Activated CD8-positive, alpha-beta memory T cell treated with anti-CD3 and anti-CD28 coated beads, Interleukin-2, amount 50 U/mL, for 1 hour (primary cell): ENCODE data around the gene TDRD10.
"Not testable (repeated sequence)": the region's sequence is repeated elsewhere in the genome, so short reads cannot be mapped to it uniquely, and the experiment has no call there.

Experiments
- DNase-seq: peaks from one replicate; pipeline ENCODE4 v3.0.0-alpha.2; 2020; ENCODE audit errors: extremely low read depth

TDRD10 gene

GRCh38 chr1:154479764-154480421, 22.1 kb upstream of the TDRD10 start:
- DNase-seq: no peak

DNA sequence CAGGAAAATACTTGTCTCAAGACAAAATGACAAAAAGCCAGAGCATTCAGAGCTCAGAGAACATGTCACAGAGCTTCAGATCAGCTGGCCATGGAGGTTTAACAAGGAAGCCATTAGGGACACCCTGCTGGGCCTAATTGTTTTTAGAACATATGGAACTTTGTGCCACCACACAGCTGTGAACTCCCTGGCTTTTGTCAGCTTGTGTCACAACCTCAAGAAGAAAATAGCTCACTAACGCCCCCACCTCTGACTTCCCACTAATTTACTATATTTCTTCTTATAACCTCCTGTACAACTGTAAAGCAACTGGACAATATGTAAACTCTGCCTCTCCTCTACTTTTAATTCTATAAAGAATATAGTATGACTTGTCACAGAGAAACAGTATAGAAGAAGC, 21.0 kb upstream of the TDRD10 start:
- DNase-seq: no peak

GRCh38 chr1:154483941-154484803, 17.8 kb upstream of the TDRD10 start:
- DNase-seq: no peak

GRCh38 chr1:154485106-154485505, 16.9 kb upstream of the TDRD10 start:
- no peak for DNase-seq

DNA sequence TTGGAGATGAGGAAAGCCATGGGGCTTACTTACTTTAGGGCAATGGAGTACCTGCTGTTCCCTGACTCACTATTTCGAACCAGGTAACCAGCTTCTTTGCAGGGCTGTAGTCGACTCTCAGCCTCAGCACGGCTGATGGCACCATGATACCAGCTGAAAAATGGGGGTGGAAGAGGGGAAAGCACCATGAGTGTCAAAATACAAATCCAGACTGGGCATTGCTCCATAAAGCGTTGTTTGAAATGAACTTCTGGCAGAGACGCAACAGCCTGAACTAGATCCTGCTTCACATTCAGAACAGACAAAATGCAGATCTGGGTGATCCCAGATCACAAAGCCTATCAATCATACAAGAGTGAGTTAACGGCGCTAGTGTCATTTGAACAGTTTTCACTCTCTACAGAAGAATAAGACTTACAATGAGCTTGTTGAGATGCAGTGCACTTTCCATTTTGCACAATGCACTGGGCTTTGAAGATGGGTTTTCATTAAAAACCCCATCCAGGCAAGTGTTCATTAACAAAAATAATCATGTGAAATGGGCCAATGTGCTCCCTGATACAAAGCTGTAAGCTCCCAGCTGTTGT, 16.0 kb upstream of the TDRD10 start:
- DNase-seq: no peak

DNA sequence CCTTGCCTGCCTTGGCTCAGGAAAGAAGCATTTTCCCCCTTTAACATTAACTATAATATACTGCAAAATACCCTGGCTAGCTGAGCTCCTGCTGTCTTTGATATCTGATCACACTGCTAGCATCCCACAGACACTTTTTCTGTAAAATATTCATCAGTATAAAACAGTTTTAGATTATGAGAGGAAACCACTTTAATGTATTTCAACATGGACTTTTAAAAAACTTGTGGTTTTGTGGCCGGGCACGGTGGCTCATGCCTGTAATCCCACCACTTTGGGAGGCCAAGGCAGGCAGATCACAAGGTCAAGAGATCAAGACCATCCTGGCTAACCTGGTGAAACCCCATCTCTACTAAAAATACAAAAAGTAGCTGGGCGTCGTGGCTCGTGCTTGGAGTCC, 15.3 kb upstream of the TDRD10 start:
- not testable (repeated sequence) for DNase-seq

DNA sequence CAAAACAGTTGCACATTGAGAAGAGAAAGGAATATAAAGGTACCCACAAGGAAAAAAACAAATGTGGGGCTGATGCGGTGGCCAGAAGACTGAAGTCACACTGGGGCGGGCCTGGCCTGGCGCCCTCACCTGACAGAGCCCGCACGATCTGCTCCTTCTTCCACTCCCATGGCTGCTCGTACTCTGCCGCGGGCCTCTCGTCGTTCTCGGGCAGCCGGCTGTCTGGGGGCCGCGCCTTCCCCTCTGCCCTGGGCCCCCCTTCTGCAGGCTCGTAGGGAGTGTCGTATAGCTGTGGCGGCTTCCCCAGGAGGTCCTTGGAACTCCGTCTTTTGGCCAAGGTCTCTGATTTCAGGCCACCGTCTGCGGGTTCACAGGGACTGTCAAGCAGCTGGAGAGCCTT, 13.1 kb upstream of the TDRD10 start:
- no peak for DNase-seq

DNA sequence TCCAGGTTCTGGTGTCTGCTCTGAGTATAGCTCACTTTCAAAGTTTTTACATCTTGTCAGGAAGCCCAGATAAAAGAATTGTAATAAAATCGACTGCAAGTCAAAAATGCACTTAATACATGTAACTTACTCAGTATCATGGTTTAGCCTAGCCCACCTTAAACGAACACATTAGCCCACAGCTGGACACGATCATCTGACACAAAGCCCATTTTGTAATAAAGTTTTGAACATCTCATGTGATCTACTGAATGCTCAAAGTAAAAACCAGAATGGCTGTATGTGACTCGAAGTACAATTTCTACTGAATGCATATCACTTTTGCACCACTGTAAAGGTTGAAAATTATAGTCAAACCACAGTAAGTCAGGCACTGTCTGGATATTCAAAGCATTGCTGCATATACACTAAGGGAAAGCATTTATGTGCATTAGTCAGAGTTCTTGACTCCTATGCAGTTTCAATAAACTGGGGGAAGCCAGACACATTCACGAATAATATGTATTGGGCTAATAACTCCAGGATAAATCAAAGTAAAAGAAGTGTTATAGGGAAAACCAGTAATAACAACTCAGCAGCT, 12.2 kb upstream of the TDRD10 start:
- no peak for DNase-seq

DNA sequence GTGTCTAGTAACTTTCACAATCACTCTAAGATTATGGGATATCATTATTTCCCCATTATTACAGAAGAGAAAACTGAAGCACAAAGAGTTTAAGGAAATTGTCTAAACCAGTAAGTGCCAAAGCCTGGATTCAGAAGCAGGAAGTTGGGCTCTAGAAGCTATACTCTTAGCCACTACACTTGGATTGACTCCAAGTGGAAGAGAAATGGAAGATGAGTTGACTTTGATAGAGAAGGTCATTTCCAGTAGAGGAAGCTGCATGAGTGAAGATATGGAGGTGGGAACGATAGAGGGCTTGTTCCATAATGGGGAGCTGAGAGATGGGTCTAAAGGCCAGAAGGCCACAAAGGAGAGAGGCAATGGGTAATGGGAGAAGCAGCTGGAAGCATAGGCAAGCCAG, 11.7 kb upstream of the TDRD10 start:
- no peak for DNase-seq

GRCh38 chr1:154492115-154492514, 9.9 kb upstream of the TDRD10 start:
- DNase-seq: no peak

DNA sequence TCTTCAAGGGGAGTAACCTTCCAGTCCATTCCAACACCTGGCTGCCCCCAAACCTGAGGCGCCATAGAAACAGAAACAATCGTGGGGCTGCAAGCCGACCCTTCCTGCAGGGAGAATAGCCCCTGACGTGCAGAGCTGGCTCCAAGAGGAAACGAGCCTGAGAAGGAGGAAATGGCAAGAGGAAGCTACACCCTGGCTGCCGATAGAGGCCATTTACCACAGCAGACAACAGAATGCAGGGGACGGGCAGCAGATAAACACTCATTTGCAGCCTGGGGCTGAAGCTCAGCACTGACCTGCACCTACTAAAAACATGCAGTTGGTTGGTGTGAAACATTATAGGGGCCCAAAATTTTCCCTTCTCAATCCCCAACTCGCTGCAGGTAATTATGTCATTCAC, 8.7 kb upstream of the TDRD10 start:
- no peak for DNase-seq

GRCh38 chr1:154495496-154496273, 6.3 kb upstream of the TDRD10 start:
- no peak for DNase-seq

GRCh38 chr1:154496383-154496782, 5.6 kb upstream of the TDRD10 start:
- DNase-seq: no peak

- no peak for DNase-seq
These were observed 4.8 kb upstream of the TDRD10 start for GRCh38 chr1:154497026-154497806.

- DNase-seq: no peak
These were observed 2.6 kb upstream of the TDRD10 start for GRCh38 chr1:154499446-154499845.

DNA sequence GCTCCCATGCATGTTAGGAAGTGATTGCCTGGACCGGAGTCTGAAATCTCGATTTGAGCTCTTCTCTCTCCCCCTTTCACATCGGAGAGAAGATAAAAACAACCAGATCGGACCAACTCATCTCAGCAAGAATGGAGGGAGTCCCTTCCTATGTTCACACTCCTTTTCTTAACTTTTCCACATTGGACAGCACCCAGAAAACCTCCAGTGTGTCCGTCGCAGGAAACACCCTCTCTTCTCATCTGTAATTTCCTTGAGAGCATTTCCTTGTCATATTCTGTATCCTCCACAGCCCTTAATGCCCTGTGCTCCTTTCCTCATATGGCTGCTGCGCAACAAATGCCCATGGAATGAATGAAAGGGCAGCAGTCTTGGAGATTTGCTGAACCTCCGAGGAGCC, 1.5 kb upstream of the TDRD10 start:
- DNase-seq: no peak

DNA sequence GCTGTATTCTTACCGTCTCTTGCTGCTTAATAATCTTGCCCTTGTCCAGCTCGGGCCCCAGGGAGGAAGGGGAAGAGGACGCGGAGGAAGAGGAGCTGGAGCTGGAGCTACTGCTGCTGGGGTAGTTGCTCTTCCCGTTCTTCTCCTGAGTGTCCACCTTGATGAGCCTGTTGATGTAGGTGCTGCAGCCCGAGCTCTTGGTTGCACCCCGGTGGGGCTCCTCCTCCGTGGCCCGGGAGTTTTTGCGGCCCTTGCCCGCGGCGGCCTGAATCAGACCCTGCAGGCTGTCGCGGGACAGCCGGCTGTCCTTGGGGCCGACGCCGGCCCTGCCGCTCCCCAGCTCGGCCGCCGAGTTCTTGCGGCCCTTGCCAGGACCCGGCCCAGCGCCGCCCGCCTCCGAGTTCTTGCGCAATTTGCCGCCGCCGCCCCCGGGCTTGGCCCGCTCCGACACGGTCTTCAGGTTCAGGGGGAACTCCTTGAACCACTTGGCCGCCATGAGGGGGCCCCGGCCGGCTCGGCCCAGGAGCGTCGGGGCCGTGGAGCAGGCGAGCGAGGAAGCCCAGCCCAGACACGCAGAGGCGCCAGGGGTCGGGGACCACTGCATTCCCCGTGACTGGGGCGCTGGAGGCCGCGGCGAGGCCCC, 475 bp upstream of the TDRD10 start:
- no peak for DNase-seq

- no peak for DNase-seq
These were observed 711 bp downstream of the TDRD10 start for GRCh38 chr1:154502744-154503115.

DNA sequence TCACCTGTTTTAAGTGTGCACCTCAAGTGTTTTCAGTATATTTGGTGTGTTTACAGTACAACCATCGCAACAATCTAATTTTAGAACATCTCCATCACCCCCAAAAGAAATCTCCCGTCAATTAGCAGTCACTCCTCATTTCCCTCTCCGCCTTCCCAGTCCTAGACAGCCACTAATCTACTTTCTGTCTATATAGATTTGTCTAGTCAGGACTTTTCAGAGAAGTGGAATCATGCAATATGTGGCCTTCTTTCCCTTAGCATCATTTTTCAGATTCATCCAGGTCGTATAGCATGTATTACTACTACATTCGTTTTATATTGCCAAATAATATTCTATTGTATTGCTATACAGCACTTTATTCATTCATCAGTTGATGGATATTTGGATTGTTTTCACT, 1.9 kb downstream of the TDRD10 start:
- DNase-seq: no peak

DNA sequence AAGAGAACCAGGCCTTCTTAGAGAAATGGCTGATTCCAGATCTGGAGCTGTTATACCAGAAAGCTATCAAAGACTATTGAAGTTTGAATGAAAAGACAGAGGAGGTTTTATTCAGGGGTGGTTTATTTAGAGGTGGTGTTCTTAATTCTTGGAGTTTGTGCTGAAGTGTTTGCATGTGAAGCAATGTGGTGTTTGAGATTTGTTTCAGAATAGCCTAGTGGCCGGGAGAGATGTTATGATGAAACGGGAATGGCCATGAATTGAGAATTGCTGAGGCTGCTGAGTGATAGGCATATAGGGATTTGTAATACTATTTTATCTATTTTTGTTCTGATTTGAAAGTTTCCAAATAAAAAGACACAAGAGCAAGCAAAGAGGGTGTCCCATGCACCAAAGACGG, 10.7 kb downstream of the TDRD10 start:
- no peak for DNase-seq
